ENCODE measurements around the gene VAPA. TPM values are rescaled to one million over a fixed set of nuclear protein-coding genes. Genes with fewer than 3 reads are reported as not detected.

Gene VAPA
- polyA plus RNA-seq, 1 of the 3 experiments (the other 2 are of a cell fraction): 109 TPM

GRCh38 chr18:9944805-9945204, 31.0 kb downstream of the VAPA start:
- Histone ChIP-seq H2AFZ (ENCODE audit: low read depth) (no peak overlapping the region), H3K9me3 (no peaks in the 10 kb centered on the region), H4K20me1 (ENCODE audit: insufficient read depth) (peaks cover 7% of the 10 kb centered on the region; the same call in 1 of the 2 replicates), H3K4me2 (no peak overlapping the region), H3K9ac (no peak overlapping the region), H3K36me3 (replicated peaks in 1 of 2; ENCODE audit: control insufficient read depth in 1 of 2, insufficient read depth in 2 of 2, low read length in 1 of 2) (peaks cover 59 to 75% of the 10 kb centered on the region in 2 experiments), H3K27me3 (ENCODE audit: insufficient read depth) (no peaks in the 10 kb centered on the region), H3K4me1 (ENCODE audit: control insufficient read depth in 1 of 2, insufficient read depth in 2 of 2, low read depth in 1 of 2, low read length in 1 of 2) (no peaks in the 10 kb centered on the region), H3K4me3 (ENCODE audit: low read depth in 2 of 2, low read length in 1 of 2) (no peak overlapping the region), H3F3A (replicated peaks; ENCODE audit: insufficient read depth) (peaks cover 18% of the 10 kb centered on the region), H3K9me2 (no peaks in the 10 kb centered on the region), H3K79me2 (ENCODE audit: insufficient read depth) (peaks cover 77% of the 10 kb centered on the region), H3K27ac (ENCODE audit: low read depth in 2 of 2, low read length in 1 of 2) (no peak overlapping the region)
- ChIA-PET CTCF (no interaction called here), POLR2A (no interaction called here)
- TF ChIP-seq EZH2phosphoT487 (IDR thresholded peaks at IDR 0.05; ENCODE audit: borderline replicate concordance, low read depth) (no peak), SMC3 (IDR thresholded peaks at IDR 0.05; ENCODE audit: low read depth, low read length) (no peak), POLR2AphosphoS5 (IDR thresholded peaks at IDR 0.05; ENCODE audit: low read depth, low read length) (no peak), TAF1 (IDR thresholded peaks at IDR 0.05; ENCODE audit: borderline replicate concordance, low read depth, low read length) (no peak), CTCF (IDR thresholded peaks at IDR 0.05) (no peak), FOSL2 (IDR thresholded peaks at IDR 0.05; ENCODE audit: borderline replicate concordance, low read depth) (no peak), TEAD4 (IDR thresholded peaks at IDR 0.05; ENCODE audit: borderline replicate concordance, insufficient read depth) (no peak), GATA2 (CRISPR knock-in tag; IDR thresholded peaks at IDR 0.05) (no peak), RCOR1 (IDR thresholded peaks at IDR 0.05; ENCODE audit: low read length) (no peak), NFIC (IDR thresholded peaks at IDR 0.05; ENCODE audit: borderline replicate concordance) (no peak), MEF2A (IDR thresholded peaks at IDR 0.05; ENCODE audit: borderline replicate concordance, low read depth) (no peak), ELF1 (IDR thresholded peaks at IDR 0.05) (no peak), RFX5 (IDR thresholded peaks at IDR 0.05; ENCODE audit: low read length) (no peak)
- TF ChIP-seq, protein P1, sequence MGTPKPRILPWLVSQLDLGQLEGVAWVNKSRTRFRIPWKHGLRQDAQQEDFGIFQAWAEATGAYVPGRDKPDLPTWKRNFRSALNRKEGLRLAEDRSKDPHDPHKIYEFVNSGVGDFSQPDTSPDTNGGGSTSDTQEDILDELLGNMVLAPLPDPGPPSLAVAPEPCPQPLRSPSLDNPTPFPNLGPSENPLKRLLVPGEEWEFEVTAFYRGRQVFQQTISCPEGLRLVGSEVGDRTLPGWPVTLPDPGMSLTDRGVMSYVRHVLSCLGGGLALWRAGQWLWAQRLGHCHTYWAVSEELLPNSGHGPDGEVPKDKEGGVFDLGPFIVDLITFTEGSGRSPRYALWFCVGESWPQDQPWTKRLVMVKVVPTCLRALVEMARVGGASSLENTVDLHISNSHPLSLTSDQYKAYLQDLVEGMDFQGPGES (IDR thresholded peaks at IDR 0.05; ENCODE audit: low read depth, low read length): no peak
- TF ChIP-seq, protein P2, sequence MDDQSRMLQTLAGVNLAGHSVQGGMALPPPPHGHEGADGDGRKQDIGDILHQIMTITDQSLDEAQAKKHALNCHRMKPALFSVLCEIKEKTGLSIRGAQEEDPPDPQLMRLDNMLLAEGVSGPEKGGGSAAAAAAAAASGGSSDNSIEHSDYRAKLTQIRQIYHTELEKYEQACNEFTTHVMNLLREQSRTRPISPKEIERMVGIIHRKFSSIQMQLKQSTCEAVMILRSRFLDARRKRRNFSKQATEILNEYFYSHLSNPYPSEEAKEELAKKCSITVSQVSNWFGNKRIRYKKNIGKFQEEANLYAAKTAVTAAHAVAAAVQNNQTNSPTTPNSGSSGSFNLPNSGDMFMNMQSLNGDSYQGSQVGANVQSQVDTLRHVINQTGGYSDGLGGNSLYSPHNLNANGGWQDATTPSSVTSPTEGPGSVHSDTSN (IDR thresholded peaks at IDR 0.05): no peak
- TF ChIP-seq, protein P3, sequence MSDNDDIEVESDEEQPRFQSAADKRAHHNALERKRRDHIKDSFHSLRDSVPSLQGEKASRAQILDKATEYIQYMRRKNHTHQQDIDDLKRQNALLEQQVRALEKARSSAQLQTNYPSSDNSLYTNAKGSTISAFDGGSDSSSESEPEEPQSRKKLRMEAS (IDR thresholded peaks at IDR 0.05; ENCODE audit: low read depth): no peak
- DNase-seq: no peak
- 100% methylated on average over 3 of the region's 3 CpGs for WGBS (ENCODE audit: low lambda C conversion rate)

Measured in SK-N-SH (cell line).